ENCODE data around the gene CDC42EP2. TPM values are rescaled to one million over a fixed set of nuclear protein-coding genes. Genes with fewer than 3 reads are reported as not detected.

CDC42EP2 gene
- polyA plus RNA-seq, 6 donors from 2014 or later = 0.88 TPM; not detected in 5

GRCh38 chr11:65315866-65316226 lies 1.2 kb downstream of the CDC42EP2 start:
- H3K27me3 Mint-ChIP-seq = peaks cover 0 to 9% (median 9%) of the 10 kb centered on the region in 3 donors
- no peaks in the 10 kb centered on the region for H3K9me3 Mint-ChIP-seq
- peak in 1 of 2 donors; percentile 2 for ATAC-seq (ENCODE audit: low read depth in 2 of 2)
- H3K4me3 Mint-ChIP-seq = peak overlapping the region in 7 of 8 donors; percentile 28 to 87 (median 78)
- H3K36me3 Mint-ChIP-seq = no peaks in the 10 kb centered on the region
- H3K4me1 Mint-ChIP-seq = peaks cover 10 to 20% (median 12%) of the 10 kb centered on the region in 3 donors
- DNase-seq = no peak
- peak overlapping the region in 2 of 6 donors; percentile 20 to 50 for H3K27ac Mint-ChIP-seq

- Mint-ChIP-seq H3K4me1 (peaks cover 10 to 20% (median 12%) of the 10 kb centered on the region in 3 donors), H3K36me3 (no peaks in the 10 kb centered on the region), H3K27ac (peak overlapping the region in 1 of 6 donors; percentile 56), H3K9me3 (no peaks in the 10 kb centered on the region), H3K4me3 (peak overlapping the region; percentile 28 to 85 (median 78)), H3K27me3 (peaks cover 0 to 10% (median 9%) of the 10 kb centered on the region in 3 donors)
- no peak for ATAC-seq (ENCODE audit: low read depth in 2 of 2)
- DNase-seq = no peak
Measured at GRCh38 chr11:65316227-65317024, 1.8 kb downstream of the CDC42EP2 start.

GRCh38 chr11:65317025-65317786 lies 2.5 kb downstream of the CDC42EP2 start:
- H3K27me3 Mint-ChIP-seq = peaks cover 0 to 16% (median 9%) of the 10 kb centered on the region in 3 donors
- DNase-seq (no peak), ATAC-seq (ENCODE audit: low read depth in 2 of 2) (no peak)
- no peaks in the 10 kb centered on the region for H3K9me3 Mint-ChIP-seq
- H3K4me3 Mint-ChIP-seq = peak overlapping the region in 3 of 8 donors; percentile 28 to 63 (median 47)
- peaks cover 10 to 20% (median 12%) of the 10 kb centered on the region in 3 donors for H3K4me1 Mint-ChIP-seq
- H3K27ac Mint-ChIP-seq = no peak overlapping the region
- no peaks in the 10 kb centered on the region for H3K36me3 Mint-ChIP-seq

GRCh38 chr11:65320386-65321075 lies 5.9 kb downstream of the CDC42EP2 start:
- peaks cover 3 to 8% (median 5%) of the 10 kb centered on the region in 3 donors for H3K4me1 Mint-ChIP-seq
- ATAC-seq (ENCODE audit: low read depth in 2 of 2) (no peak), DNase-seq (no peak)
- H3K27ac Mint-ChIP-seq = no peak overlapping the region
- peaks cover 0 to 12% (median 3%) of the 10 kb centered on the region in 3 donors for H3K27me3 Mint-ChIP-seq
- no peaks in the 10 kb centered on the region for H3K9me3 Mint-ChIP-seq
- no peaks in the 10 kb centered on the region for H3K36me3 Mint-ChIP-seq
- H3K4me3 Mint-ChIP-seq = no peak overlapping the region

- ATAC-seq (ENCODE audit: low read depth in 2 of 2) (no peak), DNase-seq (no peak)
- Mint-ChIP-seq H3K36me3 (no peaks in the 10 kb centered on the region), H3K4me3 (no peak overlapping the region), H3K27me3 (peaks cover 0 to 12% (median 3%) of the 10 kb centered on the region in 3 donors), H3K27ac (peak overlapping the region in 1 of 6 donors; percentile 69), H3K4me1 (peaks cover 0 to 2% (median under 1%) of the 10 kb centered on the region in 3 donors), H3K9me3 (no peaks in the 10 kb centered on the region)
Measured at GRCh38 chr11:65321076-65321475, 6.4 kb downstream of the CDC42EP2 start.

GRCh38 chr11:65321828-65322485 lies 7.3 kb downstream of the CDC42EP2 start:
- ATAC-seq (ENCODE audit: low read depth in 2 of 2) (no peak), DNase-seq (no peak)
- Mint-ChIP-seq H3K9me3 (no peaks in the 10 kb centered on the region), H3K27ac (no peak overlapping the region), H3K36me3 (no peaks in the 10 kb centered on the region), H3K27me3 (peaks cover 0 to 12% (median 3%) of the 10 kb centered on the region in 3 donors), H3K4me3 (no peak overlapping the region), H3K4me1 (no peaks in the 10 kb centered on the region)

- H3K27ac Mint-ChIP-seq = peak overlapping the region in 1 of 6 donors; percentile 70
- DNase-seq (no peak), ATAC-seq (ENCODE audit: low read depth in 2 of 2) (no peak)
- peaks cover 0 to 8% (median 4%) of the 10 kb centered on the region in 3 donors for H3K4me1 Mint-ChIP-seq
- H3K27me3 Mint-ChIP-seq = peaks cover 0 to 12% (median 3%) of the 10 kb centered on the region in 3 donors
- H3K4me3 Mint-ChIP-seq = no peak overlapping the region
- H3K9me3 Mint-ChIP-seq = no peaks in the 10 kb centered on the region
- H3K36me3 Mint-ChIP-seq = no peaks in the 10 kb centered on the region
Measured at GRCh38 chr11:65323813-65324212, 9.1 kb downstream of the CDC42EP2 start.

GRCh38 chr11:65325435-65325834 lies 10.8 kb downstream of the CDC42EP2 start:
- Mint-ChIP-seq H3K4me3 (peak overlapping the region in 1 of 8 donors; percentile 2), H3K9me3 (no peaks in the 10 kb centered on the region), H3K27me3 (peaks cover 0 to 12% (median 3%) of the 10 kb centered on the region in 3 donors), H3K36me3 (no peaks in the 10 kb centered on the region), H3K27ac (peak overlapping the region in 1 of 6 donors; percentile 14), H3K4me1 (peaks cover 10 to 24% (median 12%) of the 10 kb centered on the region in 3 donors)
- ATAC-seq (ENCODE audit: low read depth in 2 of 2) (no peak), DNase-seq (no peak)

GRCh38 chr11:65327021-65327420 lies 12.4 kb downstream of the CDC42EP2 start:
- DNase-seq (no peak), ATAC-seq (ENCODE audit: low read depth in 2 of 2) (no peak)
- Mint-ChIP-seq H3K27me3 (peaks cover 0 to 6% (median 3%) of the 10 kb centered on the region in 3 donors), H3K4me3 (peak overlapping the region in 1 of 8 donors; percentile 52), H3K36me3 (no peaks in the 10 kb centered on the region), H3K9me3 (no peaks in the 10 kb centered on the region), H3K4me1 (peaks cover 10 to 25% (median 13%) of the 10 kb centered on the region in 3 donors), H3K27ac (no peak overlapping the region)

- Mint-ChIP-seq H3K4me3 (peak overlapping the region; percentile 66 to 91 (median 80)), H3K4me1 (peaks cover 17 to 33% (median 21%) of the 10 kb centered on the region in 3 donors)
Measured at GRCh38 chr11:65329478-65329877, 14.8 kb downstream of the CDC42EP2 start.

GRCh38 chr11:65329944-65330403 lies 15.3 kb downstream of the CDC42EP2 start:
- Mint-ChIP-seq H3K9me3 (no peaks in the 10 kb centered on the region), H3K4me1 (peaks cover 22 to 38% (median 26%) of the 10 kb centered on the region in 3 donors), H3K27ac (peak overlapping the region; percentile 76 to 96 (median 88)), H3K36me3 (no peaks in the 10 kb centered on the region), H3K27me3 (no peaks in the 10 kb centered on the region), H3K4me3 (peak overlapping the region; percentile 66 to 91 (median 80))
- peak; percentile 56 to 57 for ATAC-seq (ENCODE audit: low read depth in 2 of 2)
- peak; percentile 86 for DNase-seq

More at GRCh38 chr11:65329478-65329877, 14.8 kb downstream of the CDC42EP2 start:
- ATAC-seq (ENCODE audit: low read depth in 2 of 2) (peak; percentile 42), DNase-seq (no peak)
- H3K36me3 Mint-ChIP-seq = no peaks in the 10 kb centered on the region
- no peaks in the 10 kb centered on the region for H3K9me3 Mint-ChIP-seq
- peak overlapping the region; percentile 76 to 96 (median 88) for H3K27ac Mint-ChIP-seq
- no peaks in the 10 kb centered on the region for H3K27me3 Mint-ChIP-seq

GRCh38 chr11:65330544-65330943 lies 15.9 kb downstream of the CDC42EP2 start:
- H3K27ac Mint-ChIP-seq = no peak overlapping the region
- peaks cover 27 to 44% (median 32%) of the 10 kb centered on the region in 3 donors for H3K4me1 Mint-ChIP-seq
- no peak for DNase-seq
- H3K27me3 Mint-ChIP-seq = no peaks in the 10 kb centered on the region
- H3K36me3 Mint-ChIP-seq = no peaks in the 10 kb centered on the region
- H3K4me3 Mint-ChIP-seq = peak overlapping the region in 3 of 8 donors; percentile 66 to 82 (median 78)
- H3K9me3 Mint-ChIP-seq = no peaks in the 10 kb centered on the region
- ATAC-seq (ENCODE audit: low read depth in 2 of 2) = no peak
